GM19043 (cell line): ENCODE data around the gene ALKBH1.
A peak's percentile ranks its signal among the peaks of the same experiment; 100 is the strongest.
"Not testable (repeated sequence)": the region's sequence is repeated elsewhere in the genome, so short reads cannot be mapped to it uniquely, and the experiment has no call there.

Experiments
- ATAC-seq: cut with Tn5 transposase; IDR thresholded peaks from one replicate; pipeline ENCODE4 v1.9.1; 2021; ENCODE audit warnings: low read depth; ENCODE audit not compliant: unreplicated experiment

ALKBH1 gene

DNA sequence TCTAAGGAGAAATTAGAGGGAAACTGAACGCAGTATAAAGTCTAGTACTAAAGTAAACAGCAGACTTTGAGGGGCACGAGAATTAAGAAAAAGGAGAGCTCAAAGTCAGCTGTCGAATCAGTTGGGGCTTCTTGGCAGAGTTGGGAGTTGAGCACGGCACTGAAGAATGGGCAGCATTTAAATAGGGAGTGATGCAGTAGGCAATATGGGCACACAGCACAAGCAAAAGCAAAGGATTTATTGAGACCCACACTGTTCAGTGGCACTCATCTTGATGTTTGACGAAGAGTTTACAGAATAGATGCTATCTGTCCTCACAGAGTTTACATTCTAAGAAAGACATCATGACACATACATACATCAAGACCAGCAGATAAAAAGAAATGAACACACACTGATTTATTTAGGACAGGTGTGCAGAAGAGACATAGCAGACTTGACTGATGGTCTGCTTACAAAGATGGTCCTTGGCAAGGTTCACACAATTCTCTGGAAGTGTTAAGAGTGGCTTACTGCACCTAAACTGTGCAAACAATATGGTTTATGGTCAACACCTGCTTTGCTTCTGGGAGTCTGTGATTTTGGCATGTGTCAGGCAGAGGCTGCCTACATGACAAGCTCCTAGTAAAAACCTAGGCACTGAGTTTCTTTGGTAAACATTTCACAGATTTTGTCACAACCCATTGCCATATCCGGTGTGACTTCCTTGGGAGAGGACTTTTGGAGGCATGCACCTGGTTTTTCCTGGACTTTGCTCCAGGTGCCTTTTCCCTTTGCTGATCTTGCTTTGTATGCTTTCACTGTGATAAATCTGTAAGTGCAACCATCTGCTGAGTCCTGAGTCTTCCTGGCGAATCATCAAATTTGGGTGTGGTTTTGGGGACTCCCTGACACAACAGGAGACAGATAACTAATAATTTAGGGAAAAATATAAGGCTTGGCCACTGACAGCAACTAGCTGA, 26.3 kb downstream of the ALKBH1 start:
- ATAC-seq: no peak

- no peak for ATAC-seq
Observed at GRCh38 chr14:77674931-77675330, 32.9 kb downstream of the ALKBH1 start.

- no peak for ATAC-seq
Observed at GRCh38 chr14:77673193-77673592, 34.6 kb downstream of the ALKBH1 start.

DNA sequence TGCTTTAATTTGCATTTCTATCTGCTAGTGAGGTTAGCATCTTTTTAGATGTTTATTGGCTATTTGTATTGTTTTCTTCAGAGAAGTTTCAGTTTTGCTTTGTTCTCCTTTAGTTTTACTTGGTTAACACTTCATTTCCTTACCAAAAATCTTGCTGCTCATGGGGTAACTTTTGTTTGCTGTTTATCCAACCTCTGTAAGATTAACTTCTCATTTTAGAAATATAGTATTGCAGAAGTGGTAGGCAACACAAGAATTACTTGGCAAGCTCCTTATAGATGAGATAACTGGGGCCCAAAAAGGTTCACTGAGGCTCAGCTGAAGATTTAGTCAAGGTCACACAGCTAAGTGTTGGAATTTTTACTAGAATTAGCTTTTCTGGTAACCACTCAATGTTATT, 40.5 kb downstream of the ALKBH1 start:
- ATAC-seq: no peak

GRCh38 chr14:77663293-77663692, 44.5 kb downstream of the ALKBH1 start:
- no peak for ATAC-seq

- not testable (repeated sequence) for ATAC-seq
Observed at GRCh38 chr14:77661562-77661961, 46.3 kb downstream of the ALKBH1 start.

DNA sequence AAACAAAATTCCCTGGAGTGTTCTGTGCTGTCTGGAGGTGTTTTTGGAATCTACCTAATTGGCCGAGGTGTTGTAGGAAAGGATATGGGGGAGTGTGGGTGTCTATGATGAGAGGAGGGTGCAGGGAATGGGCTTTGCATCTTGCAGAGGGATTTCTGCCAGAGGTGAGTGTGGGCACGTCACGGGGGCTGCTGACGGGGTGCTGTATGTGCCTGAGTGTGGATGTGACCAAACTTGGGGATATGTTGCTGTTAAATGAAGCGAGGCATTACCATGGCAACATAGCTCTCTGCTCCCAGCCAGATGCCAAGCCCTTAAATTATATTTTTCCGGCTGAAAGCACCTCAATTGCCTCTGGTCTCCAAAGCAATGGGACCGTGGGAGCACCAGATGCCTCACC, 47.1 kb downstream of the ALKBH1 start:
- no peak for ATAC-seq

DNA sequence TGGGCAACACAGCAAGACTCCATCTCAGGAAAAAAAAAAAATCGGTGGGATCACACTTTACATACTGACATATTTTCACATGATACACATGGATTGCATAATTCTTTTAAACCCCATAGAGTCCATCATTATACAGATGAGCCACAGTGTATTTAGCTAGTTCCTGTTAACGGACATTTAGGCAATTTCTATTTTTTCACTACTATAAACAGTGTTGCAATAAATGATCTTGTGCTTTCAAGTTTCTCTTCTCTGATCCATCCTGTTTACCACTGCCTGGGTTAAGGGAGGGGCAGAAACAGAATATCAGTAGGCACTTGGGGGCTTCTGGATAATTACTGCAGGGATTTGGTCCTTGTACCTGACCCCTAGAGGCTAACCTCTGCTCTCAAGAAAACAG, 48.0 kb downstream of the ALKBH1 start:
- no peak for ATAC-seq

GRCh38 chr14:77657280-77657679, 50.5 kb downstream of the ALKBH1 start:
- ATAC-seq: no peak

DNA sequence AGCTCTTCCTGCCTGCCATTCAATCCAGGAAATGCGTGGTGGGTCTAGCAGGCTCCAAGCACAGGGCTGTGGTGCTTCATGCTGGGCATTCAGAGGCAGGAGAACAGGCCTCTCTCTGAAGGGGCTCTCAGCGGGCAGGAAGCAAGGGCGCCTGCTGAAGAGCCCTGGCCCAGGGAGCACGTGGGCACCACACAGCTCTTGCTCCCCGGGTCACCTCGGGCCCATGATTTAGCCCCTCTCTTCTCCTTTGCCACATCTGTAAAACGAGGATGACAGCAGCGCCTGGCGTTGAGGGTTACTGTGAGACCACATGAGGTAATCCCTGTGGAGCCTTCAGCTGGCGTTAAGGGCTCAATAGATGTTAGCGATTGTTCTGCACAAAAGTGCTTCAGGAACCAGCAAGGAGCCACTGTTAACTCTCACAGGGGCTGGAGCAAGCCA, 53.8 kb downstream of the ALKBH1 start:
- no peak for ATAC-seq

GRCh38 chr14:77649326-77649725, 58.5 kb downstream of the ALKBH1 start:
- ATAC-seq: no peak

GRCh38 chr14:77648520-77649200, 59.2 kb downstream of the ALKBH1 start:
- ATAC-seq: no peak

DNA sequence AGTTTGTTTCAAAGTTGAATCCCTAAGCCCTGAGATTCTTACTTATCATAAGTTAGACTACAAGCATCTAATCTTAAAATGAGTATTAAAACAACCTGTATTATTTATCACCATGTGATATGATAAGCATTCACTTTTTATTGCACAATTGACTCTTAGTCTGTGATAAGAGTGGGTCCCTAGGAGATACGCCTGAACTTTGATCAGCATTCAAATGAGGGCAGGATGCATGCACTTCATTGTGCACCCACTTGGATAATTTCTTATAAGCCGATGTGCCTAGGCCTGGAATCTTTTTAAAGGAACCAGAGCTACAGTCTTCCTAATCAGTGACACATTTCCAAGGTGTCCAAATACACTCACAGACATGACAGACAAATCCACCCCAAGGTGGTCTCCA, 60.0 kb downstream of the ALKBH1 start:
- ATAC-seq: no peak

DNA sequence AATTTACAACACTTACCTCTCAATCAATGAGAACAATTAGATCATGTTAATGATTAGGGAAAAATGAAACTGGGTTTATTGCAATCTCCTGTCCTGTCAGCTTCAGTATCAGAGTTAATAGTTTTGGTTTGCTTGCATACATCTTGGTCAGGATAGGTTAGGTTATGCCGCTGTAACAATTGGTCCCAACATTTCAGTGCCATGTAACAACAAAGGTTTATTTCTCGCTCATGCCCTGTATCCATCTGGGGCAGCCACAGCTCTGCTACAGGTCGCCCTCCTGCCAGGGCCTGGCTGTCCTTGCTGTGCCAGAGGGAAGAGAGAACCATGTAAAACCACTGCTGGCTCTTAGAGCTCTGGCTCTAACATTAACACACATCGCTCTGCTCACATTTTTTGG, 60.9 kb downstream of the ALKBH1 start:
- ATAC-seq: no peak

GRCh38 chr14:77645520-77646230, 62.1 kb downstream of the ALKBH1 start:
- no peak for ATAC-seq

- no peak for ATAC-seq
Observed at GRCh38 chr14:77642407-77642806, 65.4 kb downstream of the ALKBH1 start.

GRCh38 chr14:77641534-77642341, 66.1 kb downstream of the ALKBH1 start:
- ATAC-seq: peak; percentile 45

DNA sequence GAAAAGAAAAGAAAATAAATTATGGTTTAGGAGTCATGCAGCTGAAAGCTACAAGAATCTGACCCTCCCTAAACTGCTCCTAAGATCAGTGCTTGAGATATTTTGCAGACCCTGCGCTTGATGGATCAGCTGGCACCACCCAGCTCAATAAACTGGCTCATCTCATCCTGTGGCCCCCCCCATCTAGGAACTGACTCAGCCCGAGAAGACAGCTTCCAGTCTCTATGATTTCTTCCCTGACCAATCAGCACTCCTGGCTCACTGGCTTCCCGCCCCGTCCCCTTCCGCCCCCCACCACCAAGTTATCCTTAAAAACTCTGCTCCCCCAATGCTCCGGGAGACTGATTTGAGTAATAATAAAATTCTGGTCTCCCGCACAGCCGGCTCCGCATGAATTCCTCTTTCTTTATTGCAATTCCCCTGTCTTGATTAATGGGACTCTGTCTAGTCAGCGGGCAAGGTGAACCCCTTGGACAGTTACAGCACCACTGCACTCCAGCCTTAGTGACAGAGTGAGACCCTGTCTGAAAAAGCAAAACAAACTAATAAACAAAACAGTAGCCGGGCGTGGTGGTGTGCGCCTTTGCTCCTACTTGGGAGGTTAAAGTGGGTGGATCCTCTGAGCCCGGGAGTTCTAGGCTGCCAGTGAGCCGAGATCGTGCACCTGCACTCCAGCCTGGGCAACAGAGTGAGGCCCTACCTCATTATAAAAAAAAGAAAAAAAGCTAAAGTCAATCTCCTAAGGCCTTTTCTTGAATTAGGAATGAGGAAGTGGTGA, 66.9 kb downstream of the ALKBH1 start:
- ATAC-seq: peak; percentile 33

GRCh38 chr14:77638771-77639171, 69.1 kb downstream of the ALKBH1 start:
- no peak for ATAC-seq
